WTC11 (cell line): Measurements from ENCODE around the gene SEPTIN10.

Source experiments
- SMAD4 ChIP-seq: sonication (generic); formaldehyde crosslinking; IDR thresholded peaks from 2 replicates; pipeline ENCODE4 v1.8.0; 2022; ENCODE audit warnings: mild to moderate bottlenecking, missing genetic modification reagents
- ZNF219 ChIP-seq: sonication (generic); formaldehyde crosslinking; IDR thresholded peaks from 2 replicates; pipeline ENCODE4 v1.8.0; 2023; ENCODE audit warnings: missing genetic modification reagents, mild to moderate bottlenecking, borderline replicate concordance
- TF ChIP-seq, protein P1 (sequence below): fragments of 200-600 bp; IDR thresholded peaks from 2 replicates; pipeline ENCODE4 v1.8.0; 2022; ENCODE audit warnings: antibody characterized with exemption
- TF ChIP-seq, protein P2 (sequence below): sonication (generic); formaldehyde crosslinking; IDR thresholded peaks from 2 replicates; pipeline ENCODE4 v1.8.1; 2022; ENCODE audit warnings: mild to moderate bottlenecking, moderate library complexity, missing genetic modification reagents
- TF ChIP-seq, protein P3 (sequence below): sonication (generic); formaldehyde crosslinking; conservative IDR thresholded peaks from 2 replicates; pipeline ENCODE4 v1.8.1; 2023; ENCODE audit warnings: mild to moderate bottlenecking, low read depth, missing genetic modification reagents, moderate library complexity
- TF ChIP-seq, protein P4 (sequence below): sonication (generic); formaldehyde crosslinking; conservative IDR thresholded peaks from 2 replicates; pipeline ENCODE4 v1.8.1; 2022; ENCODE audit warnings: mild to moderate bottlenecking, missing genetic modification reagents
- TF ChIP-seq, protein P5 (sequence below): sonication (generic); formaldehyde crosslinking; IDR thresholded peaks from 2 replicates; pipeline ENCODE4 v1.8.1; 2023; ENCODE audit warnings: mild to moderate bottlenecking, missing genetic modification reagents, moderate library complexity

DNA sequence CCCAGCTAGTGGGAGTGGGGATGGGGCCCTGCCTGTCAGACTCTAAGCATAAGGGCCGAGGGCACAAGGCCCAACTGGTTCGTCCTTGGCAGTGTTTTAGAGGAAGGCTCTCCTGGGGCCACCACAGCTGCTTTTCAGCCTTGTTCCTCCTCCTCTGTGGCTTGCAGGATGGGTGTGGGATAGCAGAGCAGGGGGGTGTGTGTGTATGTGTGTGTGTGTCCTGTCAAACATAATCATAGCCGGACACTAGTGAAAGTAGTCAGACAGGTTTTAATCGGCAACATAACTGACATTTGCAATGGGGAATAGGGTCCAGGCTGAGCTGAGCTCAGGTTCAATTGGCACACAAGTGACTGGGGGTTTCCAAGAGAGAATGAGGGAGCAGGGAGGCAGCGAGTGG is 114.2 kb downstream of the SEPTIN10 start:
- TF ChIP-seq, protein P1, sequence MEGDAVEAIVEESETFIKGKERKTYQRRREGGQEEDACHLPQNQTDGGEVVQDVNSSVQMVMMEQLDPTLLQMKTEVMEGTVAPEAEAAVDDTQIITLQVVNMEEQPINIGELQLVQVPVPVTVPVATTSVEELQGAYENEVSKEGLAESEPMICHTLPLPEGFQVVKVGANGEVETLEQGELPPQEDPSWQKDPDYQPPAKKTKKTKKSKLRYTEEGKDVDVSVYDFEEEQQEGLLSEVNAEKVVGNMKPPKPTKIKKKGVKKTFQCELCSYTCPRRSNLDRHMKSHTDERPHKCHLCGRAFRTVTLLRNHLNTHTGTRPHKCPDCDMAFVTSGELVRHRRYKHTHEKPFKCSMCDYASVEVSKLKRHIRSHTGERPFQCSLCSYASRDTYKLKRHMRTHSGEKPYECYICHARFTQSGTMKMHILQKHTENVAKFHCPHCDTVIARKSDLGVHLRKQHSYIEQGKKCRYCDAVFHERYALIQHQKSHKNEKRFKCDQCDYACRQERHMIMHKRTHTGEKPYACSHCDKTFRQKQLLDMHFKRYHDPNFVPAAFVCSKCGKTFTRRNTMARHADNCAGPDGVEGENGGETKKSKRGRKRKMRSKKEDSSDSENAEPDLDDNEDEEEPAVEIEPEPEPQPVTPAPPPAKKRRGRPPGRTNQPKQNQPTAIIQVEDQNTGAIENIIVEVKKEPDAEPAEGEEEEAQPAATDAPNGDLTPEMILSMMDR, result no peak
- TF ChIP-seq SMAD4 (CRISPR knock-in tag), result no peak
- TF ChIP-seq, protein P2, sequence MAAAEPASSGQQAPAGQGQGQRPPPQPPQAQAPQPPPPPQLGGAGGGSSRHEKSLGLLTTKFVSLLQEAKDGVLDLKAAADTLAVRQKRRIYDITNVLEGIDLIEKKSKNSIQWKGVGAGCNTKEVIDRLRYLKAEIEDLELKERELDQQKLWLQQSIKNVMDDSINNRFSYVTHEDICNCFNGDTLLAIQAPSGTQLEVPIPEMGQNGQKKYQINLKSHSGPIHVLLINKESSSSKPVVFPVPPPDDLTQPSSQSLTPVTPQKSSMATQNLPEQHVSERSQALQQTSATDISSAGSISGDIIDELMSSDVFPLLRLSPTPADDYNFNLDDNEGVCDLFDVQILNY (CRISPR knock-in tag), result no peak
- TF ChIP-seq, protein P3, sequence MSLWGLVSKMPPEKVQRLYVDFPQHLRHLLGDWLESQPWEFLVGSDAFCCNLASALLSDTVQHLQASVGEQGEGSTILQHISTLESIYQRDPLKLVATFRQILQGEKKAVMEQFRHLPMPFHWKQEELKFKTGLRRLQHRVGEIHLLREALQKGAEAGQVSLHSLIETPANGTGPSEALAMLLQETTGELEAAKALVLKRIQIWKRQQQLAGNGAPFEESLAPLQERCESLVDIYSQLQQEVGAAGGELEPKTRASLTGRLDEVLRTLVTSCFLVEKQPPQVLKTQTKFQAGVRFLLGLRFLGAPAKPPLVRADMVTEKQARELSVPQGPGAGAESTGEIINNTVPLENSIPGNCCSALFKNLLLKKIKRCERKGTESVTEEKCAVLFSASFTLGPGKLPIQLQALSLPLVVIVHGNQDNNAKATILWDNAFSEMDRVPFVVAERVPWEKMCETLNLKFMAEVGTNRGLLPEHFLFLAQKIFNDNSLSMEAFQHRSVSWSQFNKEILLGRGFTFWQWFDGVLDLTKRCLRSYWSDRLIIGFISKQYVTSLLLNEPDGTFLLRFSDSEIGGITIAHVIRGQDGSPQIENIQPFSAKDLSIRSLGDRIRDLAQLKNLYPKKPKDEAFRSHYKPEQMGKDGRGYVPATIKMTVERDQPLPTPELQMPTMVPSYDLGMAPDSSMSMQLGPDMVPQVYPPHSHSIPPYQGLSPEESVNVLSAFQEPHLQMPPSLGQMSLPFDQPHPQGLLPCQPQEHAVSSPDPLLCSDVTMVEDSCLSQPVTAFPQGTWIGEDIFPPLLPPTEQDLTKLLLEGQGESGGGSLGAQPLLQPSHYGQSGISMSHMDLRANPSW (CRISPR knock-in tag), result no peak
- TF ChIP-seq, protein P4, sequence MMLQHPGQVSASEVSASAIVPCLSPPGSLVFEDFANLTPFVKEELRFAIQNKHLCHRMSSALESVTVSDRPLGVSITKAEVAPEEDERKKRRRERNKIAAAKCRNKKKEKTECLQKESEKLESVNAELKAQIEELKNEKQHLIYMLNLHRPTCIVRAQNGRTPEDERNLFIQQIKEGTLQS, result no peak
- TF ChIP-seq, protein P5, sequence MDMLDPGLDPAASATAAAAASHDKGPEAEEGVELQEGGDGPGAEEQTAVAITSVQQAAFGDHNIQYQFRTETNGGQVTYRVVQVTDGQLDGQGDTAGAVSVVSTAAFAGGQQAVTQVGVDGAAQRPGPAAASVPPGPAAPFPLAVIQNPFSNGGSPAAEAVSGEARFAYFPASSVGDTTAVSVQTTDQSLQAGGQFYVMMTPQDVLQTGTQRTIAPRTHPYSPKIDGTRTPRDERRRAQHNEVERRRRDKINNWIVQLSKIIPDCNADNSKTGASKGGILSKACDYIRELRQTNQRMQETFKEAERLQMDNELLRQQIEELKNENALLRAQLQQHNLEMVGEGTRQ (CRISPR knock-in tag), result no peak
- TF ChIP-seq ZNF219 (CRISPR knock-in tag), result no peak
